Caco-2 (cell line): Measurements from ENCODE around the gene BPTF. TPM values are rescaled to one million over a fixed set of nuclear protein-coding genes. Genes with fewer than 3 reads are reported as not detected.

Experiments
- BruUV-seq: library from RNA; stranded (reverse); fragments of 400-500 nt; replicated peaks from 2 replicates; lab custom pipeline; 2021; lab: Mats Ljungman, UMichigan
- CTCF ChIA-PET: fragments of 300-600 bp; sonication (Branson Sonifier 250); formaldehyde crosslinking; loops from one replicate; lab custom pipeline; 2022; ENCODE audit warnings: antibody characterized with exemption; lab: Charles Lee
- POLR2A ChIA-PET: fragments of 300-600 bp; sonication (Branson Sonifier 250); formaldehyde crosslinking; loops from one replicate; lab custom pipeline; 2022; ENCODE audit warnings: antibody characterized with exemption; lab: Charles Lee
- DNase-seq, 2 experiments: peaks; one replicate each; pipeline versions ENCODE4 v3.0.0 to v3.0.0-alpha.2; 2020 to 2022
- H3K27me3 ChIP-seq: replicated peaks from 2 replicates; pipeline ENCODE4 v1.6.0; 2011; ENCODE audit warnings: low read length; ENCODE audit not compliant: control insufficient read depth, insufficient read depth
- H3K36me3 ChIP-seq: 2 replicates; pipeline ENCODE4 v1.5.1; 2011; ENCODE audit warnings: low read length; ENCODE audit not compliant: control insufficient read depth, insufficient read depth
- H3K4me1 ChIP-seq: fragments of 250-450 bp; sonication (Bioruptor Pico); 2 replicates; pipeline ENCODE4 v1.5.1; 2020; ENCODE audit warnings: mild to moderate bottlenecking
- H3K4me3 ChIP-seq: 2 replicates; pipeline ENCODE4 v1.5.1; 2011; ENCODE audit warnings: low read depth, mild to moderate bottlenecking, control low read depth, low read length
- H3K9me3 ChIP-seq: fragments of 250-450 bp; sonication (Bioruptor Pico); 2 replicates; pipeline ENCODE4 v1.5.1; 2020; ENCODE audit warnings: mild to moderate bottlenecking, moderate library complexity
- H3K27ac Mint-ChIP-seq: one replicate; pipeline ENCODE4 v1.8.0; 2022; ENCODE audit warnings: mixed read lengths; ENCODE audit not compliant: unreplicated experiment
- H3K27me3 Mint-ChIP-seq: one replicate; pipeline ENCODE4 v1.8.0; 2022; ENCODE audit warnings: mixed read lengths; ENCODE audit not compliant: insufficient read depth, unreplicated experiment
- H3K36me3 Mint-ChIP-seq: one replicate; pipeline ENCODE4 v1.8.0; 2022; ENCODE audit warnings: mild to moderate bottlenecking, mixed read lengths; ENCODE audit not compliant: insufficient read depth, unreplicated experiment
- H3K4me1 Mint-ChIP-seq: one replicate; pipeline ENCODE4 v1.8.0; 2022; ENCODE audit warnings: low read depth, mixed read lengths; ENCODE audit not compliant: unreplicated experiment
- H3K4me3 Mint-ChIP-seq: one replicate; pipeline ENCODE4 v1.8.0; 2022; ENCODE audit warnings: mild to moderate bottlenecking, moderate library complexity, mixed read lengths; ENCODE audit not compliant: unreplicated experiment
- H3K9me3 Mint-ChIP-seq: one replicate; pipeline ENCODE4 v1.8.0; 2022; ENCODE audit warnings: mixed read lengths; ENCODE audit not compliant: unreplicated experiment
- CTCF ChIP-seq, 2 experiments: fragments of 200-600 bp in 1 of 2; IDR thresholded peaks; 1 replicate in 1 of 2; 2 replicates in 1 of 2; pipeline versions ENCODE4 v1.5.1 to v1.8.0; 2011 to 2022; ENCODE audit warnings: antibody characterized with exemption in 1 of 2, control low read depth in 1 of 2, inconsistent platforms in 1 of 2, low read depth in 1 of 2, low read length in 1 of 2, mild to moderate bottlenecking in 1 of 2, moderate library complexity in 1 of 2; ENCODE audit not compliant: insufficient read depth in 1 of 2, severe bottlenecking in 1 of 2, unreplicated experiment in 1 of 2
- intact Hi-C: fragments of 100-400 bp; cut with micrococcal nuclease; formaldehyde crosslinking; loops from one replicate; pipeline ENCODE4 v1.10.0; 2022; ENCODE audit not compliant: unreplicated experiment
- total RNA-seq: library from RNA; stranded (reverse); gene quantifications from 2 replicates; pipeline ENCODE4 v1.2.3, GENCODE V29; 2022

The BPTF gene
- total RNA-seq, 1 experiment from 2014 or later = 101 TPM

GRCh38 chr17:67813803-67814180 is 11.5 kb upstream of the BPTF start:
- peak in 1 of 2 experiments; percentile 15 for DNase-seq
- Histone ChIP-seq H3K4me1 (no peaks in the 10 kb centered on the region), H3K27me3 (no peaks in the 10 kb centered on the region), H3K4me3 (no peak overlapping the region), H3K9me3 (no peaks in the 10 kb centered on the region), H3K36me3 (no peaks in the 10 kb centered on the region)
- intact Hi-C loops = no loop called here
- ChIA-PET CTCF (interaction anchor here (0.6 kb wide), 1 partner anchor 11 kb away, joined by 4 read pairs; no protein-coding TSS in a partner anchor), POLR2A (no interaction called here)
- Mint-ChIP-seq H3K27ac (no peak overlapping the region), H3K27me3 (no peaks in the 10 kb centered on the region), H3K9me3 (no peaks in the 10 kb centered on the region), H3K4me3 (no peak overlapping the region), H3K36me3 (no peaks in the 10 kb centered on the region), H3K4me1 (peaks cover 5% of the 10 kb centered on the region)
- BruUV-seq = no TSS peak
- no peak for TF ChIP-seq CTCF (IDR thresholded peaks at IDR 0.05; ENCODE audit: insufficient read depth in 1 of 2, low read depth in 1 of 2, low read length in 1 of 2, severe bottlenecking in 1 of 2, unreplicated experiment in 1 of 2)

GRCh38 chr17:67818110-67819002 is 6.9 kb upstream of the BPTF start:
- H3K4me1 Mint-ChIP-seq = no peaks in the 10 kb centered on the region
- Histone ChIP-seq H3K27me3 (no peaks in the 10 kb centered on the region), H3K9me3 (no peaks in the 10 kb centered on the region), H3K4me3 (no peak overlapping the region), H3K36me3 (no peaks in the 10 kb centered on the region), H3K4me1 (no peaks in the 10 kb centered on the region)
- no TSS peak for BruUV-seq
- H3K27me3 Mint-ChIP-seq = no peaks in the 10 kb centered on the region
- H3K27ac Mint-ChIP-seq = no peak overlapping the region
- ChIA-PET POLR2A (no interaction called here), CTCF (interaction anchor here (0.7 kb wide), 2 partner anchors 11 to 556 kb away, joined by 3 to 5 read pairs; no protein-coding TSS in a partner anchor)
- intact Hi-C loops = no loop called here
- DNase-seq = peak in 1 of 2 experiments; percentile 23
- H3K4me3 Mint-ChIP-seq = no peak overlapping the region
- H3K36me3 Mint-ChIP-seq = no peaks in the 10 kb centered on the region
- no peak for TF ChIP-seq CTCF (IDR thresholded peaks at IDR 0.05; ENCODE audit: insufficient read depth in 1 of 2, low read depth in 1 of 2, low read length in 1 of 2, severe bottlenecking in 1 of 2, unreplicated experiment in 1 of 2)
- no peaks in the 10 kb centered on the region for H3K9me3 Mint-ChIP-seq

- no peak overlapping the region for H3K27ac Mint-ChIP-seq
- intact Hi-C loops = no loop called here
- POLR2A ChIA-PET = no interaction called here
- H3K4me1 ChIP-seq = no peaks in the 10 kb centered on the region
- H3K36me3 ChIP-seq = no peaks in the 10 kb centered on the region
- H3K27me3 Mint-ChIP-seq = no peaks in the 10 kb centered on the region
- H3K36me3 Mint-ChIP-seq = peaks cover 4% of the 10 kb centered on the region
- CTCF ChIA-PET = no interaction called here
- no peak for DNase-seq
- H3K9me3 Mint-ChIP-seq = no peaks in the 10 kb centered on the region
- no TSS peak for BruUV-seq
- H3K4me3 Mint-ChIP-seq = no peak overlapping the region
- TF ChIP-seq CTCF (IDR thresholded peaks at IDR 0.05; ENCODE audit: insufficient read depth in 1 of 2, low read depth in 1 of 2, low read length in 1 of 2, severe bottlenecking in 1 of 2, unreplicated experiment in 1 of 2) = no peak
- H3K4me3 ChIP-seq = no peak overlapping the region
- H3K9me3 ChIP-seq = no peaks in the 10 kb centered on the region
- no peaks in the 10 kb centered on the region for H3K4me1 Mint-ChIP-seq
- H3K27me3 ChIP-seq = no peaks in the 10 kb centered on the region
Observed at GRCh38 chr17:67819722-67820121, 5.6 kb upstream of the BPTF start.
